Upper lobe of right lung (tissue), 1 donor: ENCODE results near the gene MYO5B. TPM values are rescaled to one million over a fixed set of nuclear protein-coding genes. Genes with fewer than 3 reads are reported as not detected.

Source experiments
- ATAC-seq: fragments of 200-7000 bp; cut with Tn5 transposase; one replicate; pipeline ENCODE4 v1.9.1; 2020; ENCODE audit warnings: mild to moderate bottlenecking, moderate library complexity
- DNase-seq: peaks from one replicate; pipeline ENCODE4 v3.0.0-alpha.2; 2020
- H3K27ac ChIP-seq: fragments of 200-600 bp; one replicate; pipeline ENCODE4 v1.8.0; 2022
- H3K27me3 ChIP-seq: fragments of 200-600 bp; one replicate; pipeline ENCODE4 v1.8.0; 2022; ENCODE audit warnings: mild to moderate bottlenecking
- H3K36me3 ChIP-seq: fragments of 200-600 bp; one replicate; pipeline ENCODE4 v1.8.0; 2022
- H3K4me1 ChIP-seq: fragments of 200-600 bp; one replicate; pipeline ENCODE4 v1.8.0; 2022
- H3K4me3 ChIP-seq: fragments of 200-600 bp; one replicate; pipeline ENCODE4 v1.8.0; 2022; ENCODE audit warnings: mild to moderate bottlenecking
- H3K9me3 ChIP-seq: fragments of 200-600 bp; one replicate; pipeline ENCODE4 v1.8.0; 2022
- CTCF ChIP-seq: fragments of 200-600 bp; IDR thresholded peaks from one replicate; pipeline ENCODE4 v1.8.0; 2022; ENCODE audit warnings: antibody characterized with exemption
- intact Hi-C: fragments of 100-400 bp; cut with DNase I; formaldehyde crosslinking; loops from one replicate; pipeline ENCODE4 v1.11.0; 2022
- total RNA-seq: library from RNA; stranded (reverse); fragmentation: NEBNext Ultra II Directional; extraction: Animal tissue kit (Norgen Biotek cat#: 25700); gene quantifications from one replicate; pipeline ENCODE4 v1.2.1, GENCODE V29; 2021
- donor health status: DM: no; HTN: yes; CAD: no; lungs with severe emphysema.

The MYO5B gene
- total RNA-seq, 1 donor from 2014 or later = 31.6 TPM

DNA sequence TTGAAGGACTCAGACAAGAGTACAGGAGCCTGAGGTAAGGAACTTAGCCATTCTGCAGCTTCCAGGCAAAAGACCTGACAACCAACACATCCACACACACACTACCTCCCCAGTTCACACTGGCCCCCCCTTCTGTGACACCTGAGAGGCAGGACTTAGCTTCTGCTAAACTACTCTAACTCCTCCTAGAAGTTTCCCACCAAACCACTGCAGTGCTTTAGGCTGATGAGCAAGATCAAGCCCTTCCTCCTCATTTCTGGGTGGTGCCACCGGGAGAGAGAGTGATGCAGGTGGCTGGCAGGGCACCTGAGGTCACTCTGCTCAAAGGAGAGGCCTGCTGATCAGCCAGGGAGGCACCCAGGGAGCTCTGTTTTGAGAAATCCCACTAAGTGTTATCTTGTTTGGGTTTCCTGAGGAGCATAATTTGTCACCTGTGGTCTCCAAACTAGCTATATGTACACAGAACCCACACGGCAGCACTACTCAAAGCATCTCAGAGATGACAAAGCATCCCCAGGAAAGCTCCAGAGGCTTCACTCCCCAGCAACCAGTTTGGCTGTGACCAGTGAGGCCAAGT, 188.4 kb downstream of the MYO5B start:
- intact Hi-C loops = no loop called here
- TF ChIP-seq CTCF = no peak
- H3K27me3 ChIP-seq = no peaks in the 10 kb centered on the region
- H3K4me1 ChIP-seq = no peaks in the 10 kb centered on the region
- no peak overlapping the region for H3K27ac ChIP-seq
- no peaks in the 10 kb centered on the region for H3K36me3 ChIP-seq
- peak; percentile 12 for ATAC-seq
- H3K4me3 ChIP-seq = no peak overlapping the region
- no peaks in the 10 kb centered on the region for H3K9me3 ChIP-seq
- no peak for DNase-seq

GRCh38 chr18:50004013-50004412, 190.9 kb downstream of the MYO5B start:
- no peak overlapping the region for H3K27ac ChIP-seq
- no peak for TF ChIP-seq CTCF
- intact Hi-C loops = no loop called here
- DNase-seq (no peak), ATAC-seq (no peak)
- H3K36me3 ChIP-seq = no peaks in the 10 kb centered on the region
- no peaks in the 10 kb centered on the region for H3K9me3 ChIP-seq
- H3K27me3 ChIP-seq = no peaks in the 10 kb centered on the region
- no peak overlapping the region for H3K4me3 ChIP-seq
- no peaks in the 10 kb centered on the region for H3K4me1 ChIP-seq

GRCh38 chr18:50002781-50003180, 192.2 kb downstream of the MYO5B start:
- Histone ChIP-seq H3K27ac (no peak overlapping the region), H3K4me1 (no peaks in the 10 kb centered on the region), H3K27me3 (no peaks in the 10 kb centered on the region), H3K36me3 (no peaks in the 10 kb centered on the region), H3K9me3 (no peaks in the 10 kb centered on the region), H3K4me3 (no peak overlapping the region)
- no peak for TF ChIP-seq CTCF
- DNase-seq (no peak), ATAC-seq (no peak)
- intact Hi-C loops = no loop called here

DNA sequence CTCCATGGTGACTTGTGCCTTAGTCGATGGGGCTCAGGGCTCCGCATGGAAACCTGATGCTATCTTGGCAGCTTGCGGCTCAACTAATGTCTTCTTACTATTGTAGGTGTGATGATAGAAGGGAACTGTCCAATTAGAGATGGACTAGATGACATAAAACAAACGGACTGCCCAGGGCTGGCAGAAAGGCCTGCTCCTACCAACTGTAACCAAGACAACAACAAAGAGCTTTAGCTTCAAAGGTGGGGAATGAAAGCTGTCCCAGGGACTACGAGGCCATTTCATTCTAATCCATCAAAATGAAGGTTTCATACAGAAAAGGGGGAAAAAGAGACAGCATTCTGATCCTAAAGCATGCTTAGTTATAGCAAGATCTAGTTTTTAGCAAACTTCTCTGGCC, 194.7 kb downstream of the MYO5B start:
- no peak for ATAC-seq
- Histone ChIP-seq H3K9me3 (no peaks in the 10 kb centered on the region), H3K27me3 (no peaks in the 10 kb centered on the region), H3K4me3 (no peak overlapping the region), H3K36me3 (no peaks in the 10 kb centered on the region), H3K27ac (no peak overlapping the region), H3K4me1 (no peaks in the 10 kb centered on the region)
- intact Hi-C loops = no loop called here
- no peak for DNase-seq
- TF ChIP-seq CTCF = no peak

DNA sequence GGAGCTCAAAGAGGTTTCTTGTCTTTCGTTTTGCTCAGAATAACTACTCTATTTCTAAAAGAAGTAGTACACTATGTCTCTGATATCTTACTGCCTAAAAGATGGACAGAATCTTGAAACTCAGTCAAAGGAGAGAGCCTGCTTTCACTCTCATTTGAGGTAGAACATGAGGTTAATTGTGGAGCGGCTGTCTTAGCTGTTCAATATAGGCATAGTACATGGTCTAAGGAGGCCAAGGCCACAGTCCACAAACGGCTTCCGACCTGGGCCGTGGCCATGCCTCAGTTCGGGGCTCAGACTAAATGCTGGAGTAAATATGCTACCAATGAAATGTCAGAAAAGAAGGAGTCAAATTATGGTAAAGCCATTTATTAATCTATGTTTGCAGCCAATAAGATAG, 195.8 kb downstream of the MYO5B start:
- Histone ChIP-seq H3K4me3 (no peak overlapping the region), H3K9me3 (no peaks in the 10 kb centered on the region), H3K27ac (no peak overlapping the region), H3K36me3 (no peaks in the 10 kb centered on the region), H3K27me3 (no peaks in the 10 kb centered on the region), H3K4me1 (no peaks in the 10 kb centered on the region)
- no peak for TF ChIP-seq CTCF
- no peak for ATAC-seq
- DNase-seq = no peak
- intact Hi-C loops = no loop called here

GRCh38 chr18:49997558-49997957, 197.4 kb downstream of the MYO5B start:
- ATAC-seq (no peak), DNase-seq (no peak)
- Histone ChIP-seq H3K9me3 (no peaks in the 10 kb centered on the region), H3K27me3 (no peaks in the 10 kb centered on the region), H3K36me3 (no peaks in the 10 kb centered on the region), H3K4me3 (no peak overlapping the region), H3K27ac (no peak overlapping the region), H3K4me1 (no peaks in the 10 kb centered on the region)
- no peak for TF ChIP-seq CTCF
- intact Hi-C loops = no loop called here
